GM12891 (cell line): ENCODE measurements around the gene GRIA3.

Source experiments
- DNase-seq: peaks from one replicate; pipeline ENCODE4 v3.0.0; 2011; ENCODE audit warnings: low spot score; ENCODE audit not compliant: insufficient read length
- FAIRE-seq: peaks from 2 replicates; lab custom pipeline; 2011; peaks lifted over from hg19 to GRCh38; lab: Jason Lieb, UNC
- PAX5 ChIP-seq: IDR thresholded peaks from 2 replicates; pipeline ENCODE4 v1.6.1; 2011; ENCODE audit warnings: low read length, moderate library complexity, mild to moderate bottlenecking; ENCODE audit not compliant: insufficient read depth, severe bottlenecking
- POLR2A ChIP-seq: IDR thresholded peaks from 2 replicates; pipeline ENCODE4 v1.6.1; 2011; ENCODE audit warnings: low read depth, low read length, control low read depth
- POLR2AphosphoS5 ChIP-seq: IDR thresholded peaks from 2 replicates; pipeline ENCODE4 v1.6.1; 2011; ENCODE audit warnings: low read depth, low read length, control low read depth
- POU2F2 ChIP-seq: IDR thresholded peaks from 2 replicates; pipeline ENCODE4 v1.6.1; 2011; ENCODE audit warnings: low read depth, mild to moderate bottlenecking, control low read depth, low read length, moderate library complexity
- SPI1 ChIP-seq: IDR thresholded peaks from 2 replicates; pipeline ENCODE4 v1.6.1; 2011; ENCODE audit warnings: low read depth, low read length, control low read depth
- TAF1 ChIP-seq: IDR thresholded peaks from 2 replicates; pipeline ENCODE4 v1.6.1; 2011; ENCODE audit warnings: low read depth, low read length, control low read depth

The GRIA3 gene

GRCh38 chrX:123217728-123218127 is 33.6 kb downstream of the GRIA3 start:
- DNase-seq: no peak
- TF ChIP-seq POU2F2 (no peak), TAF1 (no peak)
- no peak for FAIRE-seq

- TF ChIP-seq TAF1: no peak
- no peak for TF ChIP-seq POU2F2
- no peak for TF ChIP-seq POLR2A
- TF ChIP-seq POLR2AphosphoS5: no peak
- TF ChIP-seq PAX5: no peak
- DNase-seq (no peak), FAIRE-seq (no peak)
These were observed 35.8 kb downstream of the GRIA3 start for GRCh38 chrX:123219916-123220315.

GRCh38 chrX:123222920-123223319 is 38.8 kb downstream of the GRIA3 start:
- TF ChIP-seq TAF1 (no peak), SPI1 (no peak), POU2F2 (no peak), POLR2A (no peak), POLR2AphosphoS5 (no peak), PAX5 (no peak)
- no peak for DNase-seq
- FAIRE-seq: peak; percentile 59

GRCh38 chrX:123223409-123223808 is 39.3 kb downstream of the GRIA3 start:
- FAIRE-seq (no peak), DNase-seq (no peak)
- TF ChIP-seq POLR2AphosphoS5: no peak
- TF ChIP-seq TAF1: no peak
- no peak for TF ChIP-seq POLR2A
- no peak for TF ChIP-seq POU2F2
- TF ChIP-seq PAX5: no peak

GRCh38 chrX:123223859-123224258 is 39.8 kb downstream of the GRIA3 start:
- DNase-seq (no peak), FAIRE-seq (peak; percentile 72)
- no peak for TF ChIP-seq TAF1
- no peak for TF ChIP-seq POLR2A
- TF ChIP-seq PAX5: no peak
- no peak for TF ChIP-seq SPI1

- DNase-seq (no peak), FAIRE-seq (no peak)
- TF ChIP-seq TAF1: no peak
- no peak for TF ChIP-seq POLR2AphosphoS5
- no peak for TF ChIP-seq PAX5
These were observed 46.7 kb downstream of the GRIA3 start for GRCh38 chrX:123230798-123231197.

GRCh38 chrX:123236859-123237258 is 52.8 kb downstream of the GRIA3 start:
- TF ChIP-seq POLR2AphosphoS5 (no peak), SPI1 (no peak), TAF1 (no peak), POU2F2 (no peak), POLR2A (no peak)
- DNase-seq (no peak), FAIRE-seq (no peak)

- no peak for FAIRE-seq
- TF ChIP-seq POLR2AphosphoS5: no peak
- no peak for TF ChIP-seq POU2F2
- TF ChIP-seq SPI1: no peak
- TF ChIP-seq POLR2A: no peak
- no peak for TF ChIP-seq TAF1
These were observed 53.2 kb downstream of the GRIA3 start for GRCh38 chrX:123237271-123237670.

GRCh38 chrX:123254457-123254856 is 70.4 kb downstream of the GRIA3 start:
- DNase-seq (no peak), FAIRE-seq (no peak)
- TF ChIP-seq POLR2AphosphoS5 (no peak), SPI1 (no peak), TAF1 (no peak), POU2F2 (no peak), POLR2A (no peak), PAX5 (no peak)

More at GRCh38 chrX:123237271-123237670, 53.2 kb downstream of the GRIA3 start:
- no peak for DNase-seq

- TF ChIP-seq SPI1 (peak; percentile 70), TAF1 (no peak)
- DNase-seq: no peak
- peak; percentile 69 for FAIRE-seq
These were observed 72.3 kb downstream of the GRIA3 start for GRCh38 chrX:123256378-123256777.

- FAIRE-seq: no peak
- TF ChIP-seq TAF1: no peak
- no peak for TF ChIP-seq POU2F2
- TF ChIP-seq POLR2A: no peak
- TF ChIP-seq SPI1: no peak
- TF ChIP-seq POLR2AphosphoS5: no peak
- no peak for TF ChIP-seq PAX5
- no peak for DNase-seq
These were observed 76.9 kb downstream of the GRIA3 start for GRCh38 chrX:123260920-123261418.
